Measurements from ENCODE around the gene HNRNPH1.

The HNRNPH1 gene

DNA sequence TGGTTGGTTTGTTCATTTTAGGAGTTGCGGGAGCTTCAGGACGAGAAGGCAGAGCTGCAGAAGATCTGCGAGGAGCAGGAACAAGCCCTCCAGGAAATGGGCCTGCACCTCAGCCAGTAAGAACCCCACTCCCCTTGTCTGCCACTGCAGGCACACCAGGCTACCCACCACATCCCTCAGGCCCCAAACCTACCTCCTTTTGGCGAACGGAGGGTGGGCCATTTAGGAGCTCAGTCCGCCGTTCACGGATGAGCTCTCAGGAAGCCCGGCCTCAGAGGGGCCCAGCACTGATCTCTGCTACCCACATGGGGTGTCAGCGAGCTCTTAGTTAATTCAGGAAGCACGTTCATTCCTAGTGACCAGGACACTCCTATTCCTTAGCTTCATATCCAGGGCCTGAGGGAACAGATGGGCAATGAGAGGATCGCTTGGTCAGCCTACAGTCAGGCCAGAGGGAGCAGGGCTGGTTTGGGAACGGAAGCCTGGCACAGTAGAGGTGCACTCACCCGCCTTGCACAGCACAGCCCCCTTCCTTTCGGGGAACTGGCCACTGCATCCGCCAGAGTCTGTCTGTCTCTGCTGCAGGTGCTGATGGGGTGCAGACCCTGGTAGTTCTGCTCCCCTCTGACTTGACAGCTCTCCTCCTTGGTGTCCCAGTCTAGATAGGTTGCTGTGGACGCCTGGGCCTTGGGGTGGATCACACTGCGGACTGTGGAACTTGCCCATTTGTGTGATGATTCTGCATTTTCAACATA, 21.4 kb downstream of the HNRNPH1 start:
- DNase-seq = no peak

DNA sequence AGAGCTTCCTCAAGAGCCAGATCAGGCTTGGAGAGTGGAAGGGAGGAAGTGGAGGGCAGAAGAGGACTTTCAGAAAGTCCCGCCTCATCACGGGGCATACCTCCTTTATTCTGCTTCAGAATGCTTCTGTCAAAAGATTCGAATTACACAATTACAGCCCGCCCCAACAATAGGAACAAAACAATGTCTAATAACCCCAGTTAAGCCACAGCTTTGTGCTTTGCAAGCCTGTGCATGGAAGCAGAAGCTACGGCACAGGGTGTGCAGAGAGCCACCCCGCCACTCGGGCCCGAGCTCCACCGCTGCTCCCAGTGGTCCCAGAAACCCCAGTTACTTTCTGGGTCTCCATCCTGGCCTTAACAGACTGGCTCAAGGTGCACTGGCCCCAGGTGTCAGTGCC, 23.5 kb downstream of the HNRNPH1 start:
- DNase-seq = no peak

DNA sequence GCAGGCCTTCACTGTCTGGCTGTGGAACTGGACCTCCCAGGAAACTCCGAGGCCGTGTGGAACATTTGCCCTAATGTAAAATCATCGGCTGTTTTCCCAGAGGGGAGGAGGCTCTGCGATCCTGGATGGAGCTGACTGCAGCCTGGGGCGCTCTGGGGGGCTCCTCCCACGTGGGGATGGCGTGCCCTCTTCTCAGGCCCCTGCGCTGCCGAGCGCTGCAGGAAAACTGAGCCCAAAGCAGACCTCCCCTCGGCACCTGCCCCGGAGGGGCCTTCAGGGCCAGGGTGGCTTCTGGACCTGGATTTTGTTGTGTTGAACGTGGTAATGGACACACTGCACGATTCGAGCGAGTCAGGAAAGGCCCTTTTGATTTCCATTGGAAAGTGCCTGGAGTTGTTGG, 23.9 kb downstream of the HNRNPH1 start:
- DNase-seq = no peak

DNA sequence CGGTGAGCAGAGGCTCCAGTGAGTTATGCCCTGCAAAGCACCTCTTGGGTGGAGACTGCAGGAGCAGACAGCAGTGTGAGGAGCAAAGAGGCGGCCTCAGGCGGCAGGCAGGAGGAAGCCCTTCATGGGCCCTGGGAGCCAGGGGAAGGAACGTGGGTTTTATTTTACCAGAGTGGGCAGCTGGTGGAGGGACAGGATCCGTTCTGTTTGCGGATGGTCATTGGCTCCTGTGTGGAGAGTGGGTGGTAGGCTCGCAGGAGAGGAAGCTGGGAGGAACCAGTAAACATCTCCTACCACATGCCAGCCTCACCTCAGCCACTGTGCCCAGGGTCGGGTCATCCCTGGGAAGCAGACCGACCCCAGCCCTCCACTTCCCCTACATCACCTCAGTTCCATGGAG, 24.4 kb downstream of the HNRNPH1 start:
- no peak for DNase-seq

DNA sequence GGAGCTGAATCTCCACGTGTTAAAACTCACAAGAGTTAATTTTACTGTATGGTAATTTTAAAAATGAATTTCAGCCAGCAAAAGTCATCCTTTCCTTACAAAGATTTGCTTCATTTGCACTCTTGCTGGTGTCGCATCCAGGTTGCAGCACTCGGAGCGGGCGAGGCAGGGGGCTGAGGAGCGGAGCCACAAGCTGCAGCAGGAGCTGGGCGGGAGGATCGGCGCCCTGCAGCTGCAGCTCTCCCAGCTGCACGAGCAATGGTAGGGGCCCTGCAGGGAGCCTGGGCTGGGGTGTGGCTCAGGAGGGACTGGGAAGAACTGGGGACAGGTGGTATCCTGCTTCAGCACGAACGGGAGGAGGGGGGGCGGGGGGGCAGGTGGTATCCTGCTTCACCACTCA, 27.1 kb downstream of the HNRNPH1 start:
- DNase-seq = no peak

DNA sequence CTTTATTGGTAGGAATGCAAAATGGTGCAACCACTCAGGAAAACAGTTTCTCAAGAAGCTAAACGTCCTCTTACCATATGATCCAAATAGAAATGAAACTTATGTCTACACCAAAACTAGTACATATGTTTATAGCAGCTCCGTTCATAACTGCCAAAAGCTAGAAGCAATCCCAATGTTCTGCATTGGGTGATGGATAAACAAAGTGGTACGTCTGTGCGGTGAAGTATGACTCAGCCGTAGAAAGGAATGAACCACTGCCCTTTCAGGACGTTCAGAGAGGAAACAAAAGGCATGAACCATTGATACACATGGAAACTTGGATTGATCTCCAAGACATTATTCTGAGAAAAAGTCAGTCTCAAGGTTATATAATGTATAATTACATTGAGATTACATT, 27.6 kb downstream of the HNRNPH1 start:
- DNase-seq = no peak

DNA sequence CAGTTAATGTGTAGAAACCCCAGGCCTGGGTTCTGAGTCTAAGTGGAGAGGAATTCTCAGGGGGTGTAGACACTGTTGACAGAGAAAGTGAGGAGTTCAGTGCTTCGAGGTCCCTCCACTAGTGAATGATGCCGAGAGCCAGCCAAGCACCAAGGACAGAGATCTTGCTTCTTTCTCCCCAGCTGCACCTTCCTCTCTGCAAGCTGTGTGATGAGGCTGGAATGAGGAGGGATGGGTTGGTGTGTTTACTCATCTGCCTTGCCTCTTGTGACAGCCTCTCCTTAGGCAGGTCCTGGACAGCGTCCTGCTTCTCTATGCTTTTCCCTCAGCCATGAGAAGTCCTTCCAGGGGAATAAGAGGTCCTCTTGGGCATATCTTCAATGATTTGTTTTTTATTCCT, 35.3 kb downstream of the HNRNPH1 start:
- no peak for DNase-seq

DNA sequence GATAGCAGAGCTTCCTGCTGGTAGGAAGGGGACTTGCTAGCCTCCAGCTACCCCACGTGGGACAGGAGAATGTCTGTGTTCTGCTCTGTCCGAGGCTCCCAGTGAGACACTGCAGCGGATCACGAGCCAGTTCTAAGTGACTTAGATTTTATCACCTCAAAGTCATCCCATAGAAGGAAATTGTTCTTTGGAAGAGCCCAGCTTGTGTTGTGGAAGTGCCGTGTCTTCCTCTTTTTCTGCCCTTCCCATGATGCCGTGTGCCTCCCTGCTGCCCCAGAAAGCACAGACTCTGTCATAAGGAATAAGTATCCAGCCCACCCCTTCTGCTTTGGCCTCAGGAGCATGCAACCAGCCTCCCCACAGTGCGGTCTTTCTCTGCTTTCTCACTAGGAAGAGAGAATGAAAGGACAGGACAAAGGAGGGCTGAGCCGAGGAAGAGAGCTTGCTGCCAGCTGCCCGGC, 37.5 kb downstream of the HNRNPH1 start:
- no peak for DNase-seq

DNA sequence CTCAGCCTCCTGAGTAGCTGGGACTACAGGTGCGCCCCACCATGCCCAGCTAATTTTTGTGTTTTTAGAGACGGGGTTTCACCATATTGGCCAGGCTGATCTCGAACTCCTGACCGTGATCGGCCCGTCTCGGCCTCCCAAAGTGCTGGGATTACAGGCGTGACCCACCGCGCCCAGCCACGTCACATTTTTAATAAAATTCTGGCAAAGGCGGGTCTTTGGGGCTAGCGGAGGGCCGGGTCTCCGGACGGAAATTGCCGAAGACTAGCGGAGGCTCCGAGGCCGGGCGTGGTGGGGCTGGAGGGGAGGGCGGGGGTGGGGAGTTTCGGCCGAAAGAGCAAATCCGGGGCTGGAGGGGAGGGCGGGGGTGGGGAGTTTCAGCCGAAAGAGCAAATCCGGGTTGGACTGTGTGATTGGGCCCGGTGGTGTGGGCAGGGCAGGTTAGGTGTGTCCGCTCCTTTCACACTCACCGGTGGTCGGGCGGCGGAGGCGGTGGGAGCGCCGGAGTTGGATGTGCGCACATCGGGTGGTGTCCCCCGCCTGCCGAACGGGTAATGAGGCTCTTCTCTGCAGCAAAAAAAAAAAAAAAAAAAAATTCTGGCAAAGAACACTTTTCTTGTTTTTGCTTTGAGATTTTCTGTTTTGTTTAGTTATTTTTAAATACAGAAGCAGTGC, 46.0 kb downstream of the HNRNPH1 start:
- no peak for DNase-seq

DNA sequence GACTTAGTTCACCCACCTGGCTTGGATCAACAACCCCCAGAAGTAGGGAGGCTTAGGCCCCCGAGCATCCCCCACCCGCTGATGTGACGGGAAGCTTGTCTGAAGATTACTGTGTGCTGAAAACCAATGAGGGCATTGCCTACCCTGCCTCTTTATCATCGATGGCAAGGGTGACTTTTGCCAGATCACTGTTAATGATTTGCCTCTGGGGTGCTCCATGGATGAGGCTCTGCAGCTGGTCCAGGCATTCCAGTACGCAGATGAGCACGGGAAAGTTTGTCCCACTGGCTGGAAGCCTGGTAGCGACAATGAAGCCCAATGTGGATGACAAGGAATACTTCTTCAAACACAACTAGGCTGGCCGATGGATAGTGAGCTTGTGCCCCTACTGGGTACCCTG, 51.1 kb downstream of the HNRNPH1 start:
- no peak for DNase-seq

DNA sequence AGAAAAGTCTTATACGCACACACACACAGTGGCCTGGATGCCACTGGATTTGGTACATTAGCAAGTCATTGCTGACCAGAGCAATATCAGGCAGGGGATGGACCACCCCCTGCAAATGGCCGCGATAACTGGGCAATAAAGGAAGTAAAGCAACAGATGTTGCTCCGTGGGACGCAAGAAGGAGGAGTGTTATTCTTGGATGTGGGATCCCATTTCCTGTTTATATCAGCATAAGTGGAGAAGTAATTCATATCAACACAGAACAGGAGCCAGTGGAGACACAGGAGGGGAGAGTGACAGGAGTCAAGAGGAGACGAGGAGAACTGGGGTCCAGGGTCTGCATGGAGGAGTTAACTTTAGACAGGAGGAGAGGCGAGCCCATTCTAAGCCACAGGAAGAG, 54.8 kb downstream of the HNRNPH1 start:
- no peak for DNase-seq

DNA sequence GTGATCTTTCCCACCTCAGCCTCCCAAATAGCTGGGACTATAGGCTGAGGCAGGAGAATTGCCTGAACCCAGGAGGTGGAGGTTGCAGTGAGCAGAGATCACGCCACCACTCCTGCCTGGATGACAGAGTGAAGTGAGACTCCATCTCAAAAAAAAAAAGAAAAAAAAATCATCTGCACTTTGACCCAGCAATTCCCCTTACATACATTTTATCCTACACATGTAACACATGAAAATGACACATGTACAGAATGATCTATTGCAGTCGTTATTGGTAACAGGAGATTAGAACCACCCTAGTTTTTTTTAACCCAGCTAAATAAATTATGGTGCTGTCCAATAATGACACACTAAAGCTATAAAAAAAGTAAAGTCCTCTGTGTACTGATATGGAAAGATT, 58.9 kb downstream of the HNRNPH1 start:
- DNase-seq = no peak
